NCI-H345 treated with DMSO at 0.1 percent for 48 hours (cell line): ENCODE results near the gene RRP1.
"Not testable (repeated sequence)": the region's sequence is repeated elsewhere in the genome, so short reads cannot be mapped to it uniquely, and the experiment has no call there.

Experiments used
- DNase-seq: peaks from one replicate; lab custom pipeline; 2025; ENCODE audit not compliant: unreplicated experiment; lab: John Stamatoyannopoulos, UW

Gene RRP1

DNA sequence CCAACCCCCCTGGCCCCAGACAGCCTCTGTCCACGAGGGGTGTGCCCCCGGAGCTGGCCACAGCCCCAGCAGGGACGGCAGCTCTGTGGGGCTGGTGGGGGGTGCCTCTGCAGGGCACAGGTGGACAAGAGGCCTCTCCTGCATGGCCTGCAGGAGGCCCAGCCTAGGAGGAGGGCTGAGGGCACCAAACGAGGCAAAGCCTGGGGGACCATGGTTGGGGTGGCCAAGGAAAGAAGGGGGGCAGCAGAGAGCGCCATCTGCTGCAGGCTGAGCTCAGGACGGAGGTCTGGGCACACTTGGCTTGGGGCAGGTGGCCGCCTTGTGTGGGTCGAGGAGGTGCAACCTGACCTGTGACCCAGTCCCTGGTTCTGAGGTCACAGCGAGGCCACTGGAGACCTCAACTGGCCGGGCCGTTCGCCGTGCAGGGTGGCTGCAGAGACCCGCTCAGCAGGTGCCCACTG, 27.3 kb downstream of the RRP1 start:
- DNase-seq, result no peak

DNA sequence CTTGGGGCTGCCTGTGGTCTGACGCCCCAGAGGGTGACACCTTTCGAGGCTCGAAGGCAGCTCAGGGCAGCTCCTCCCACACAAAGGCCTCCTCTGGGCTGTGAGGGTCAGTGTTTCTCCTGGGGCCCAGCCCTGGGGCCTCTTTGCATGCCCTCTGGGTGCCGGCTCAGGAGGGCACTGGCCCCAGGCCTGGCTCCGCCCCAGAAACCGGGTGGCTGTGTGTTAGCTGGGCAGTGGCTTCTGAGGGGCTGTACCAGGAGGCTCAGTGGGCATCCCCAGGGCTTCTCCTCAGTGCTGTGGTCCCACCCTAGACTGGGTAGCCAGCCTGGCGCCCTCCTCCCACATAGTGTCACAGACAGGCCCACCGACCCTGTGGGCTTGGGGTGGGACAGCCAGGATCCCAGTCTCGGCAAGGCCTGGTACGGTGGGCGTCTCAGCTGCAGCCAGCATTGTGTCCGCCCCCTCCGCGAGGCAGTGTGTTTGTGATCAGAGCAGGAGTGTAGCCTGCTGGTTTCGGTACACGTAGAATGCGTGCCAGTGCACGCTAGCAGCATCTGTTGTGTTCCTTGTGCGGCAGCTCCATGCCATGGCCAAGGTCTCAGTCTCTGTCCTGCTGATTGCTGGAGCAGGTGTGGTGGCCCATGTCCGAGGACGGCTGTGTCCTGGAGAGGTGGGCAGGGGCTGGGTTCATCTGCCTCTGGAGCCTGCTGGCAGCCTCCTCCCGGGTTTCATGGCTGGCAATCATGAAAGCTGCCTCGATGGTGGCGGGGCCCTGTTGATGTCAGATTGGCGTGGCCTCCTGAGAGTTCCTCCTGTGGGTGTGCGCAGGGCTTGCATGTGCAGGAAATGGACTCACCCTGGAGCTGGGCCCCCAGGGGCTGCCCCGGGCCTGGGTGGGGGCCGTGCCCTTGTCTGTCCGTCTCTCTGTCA, 28.0 kb downstream of the RRP1 start:
- DNase-seq, result no peak

DNA sequence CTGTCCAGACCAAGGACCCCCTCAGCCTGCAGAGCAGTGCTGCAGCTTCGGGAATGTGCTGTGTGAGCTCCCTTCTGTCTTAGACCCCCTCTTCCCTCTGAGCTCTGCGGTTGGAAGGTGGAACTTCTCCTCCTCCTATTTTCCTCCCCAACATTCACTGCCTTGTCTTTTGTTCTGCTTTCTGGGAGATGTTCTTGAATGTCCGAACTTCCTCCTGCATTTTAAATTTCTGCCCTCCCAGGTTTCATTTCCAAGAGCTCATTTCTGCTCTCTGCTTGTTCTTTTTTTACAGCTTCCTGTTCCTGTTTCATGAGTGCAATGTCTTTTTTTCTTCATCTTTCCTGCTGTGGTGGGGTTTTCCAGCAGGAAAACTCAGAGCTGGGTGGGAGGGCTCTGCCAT, 29.3 kb downstream of the RRP1 start:
- DNase-seq, result no peak

DNA sequence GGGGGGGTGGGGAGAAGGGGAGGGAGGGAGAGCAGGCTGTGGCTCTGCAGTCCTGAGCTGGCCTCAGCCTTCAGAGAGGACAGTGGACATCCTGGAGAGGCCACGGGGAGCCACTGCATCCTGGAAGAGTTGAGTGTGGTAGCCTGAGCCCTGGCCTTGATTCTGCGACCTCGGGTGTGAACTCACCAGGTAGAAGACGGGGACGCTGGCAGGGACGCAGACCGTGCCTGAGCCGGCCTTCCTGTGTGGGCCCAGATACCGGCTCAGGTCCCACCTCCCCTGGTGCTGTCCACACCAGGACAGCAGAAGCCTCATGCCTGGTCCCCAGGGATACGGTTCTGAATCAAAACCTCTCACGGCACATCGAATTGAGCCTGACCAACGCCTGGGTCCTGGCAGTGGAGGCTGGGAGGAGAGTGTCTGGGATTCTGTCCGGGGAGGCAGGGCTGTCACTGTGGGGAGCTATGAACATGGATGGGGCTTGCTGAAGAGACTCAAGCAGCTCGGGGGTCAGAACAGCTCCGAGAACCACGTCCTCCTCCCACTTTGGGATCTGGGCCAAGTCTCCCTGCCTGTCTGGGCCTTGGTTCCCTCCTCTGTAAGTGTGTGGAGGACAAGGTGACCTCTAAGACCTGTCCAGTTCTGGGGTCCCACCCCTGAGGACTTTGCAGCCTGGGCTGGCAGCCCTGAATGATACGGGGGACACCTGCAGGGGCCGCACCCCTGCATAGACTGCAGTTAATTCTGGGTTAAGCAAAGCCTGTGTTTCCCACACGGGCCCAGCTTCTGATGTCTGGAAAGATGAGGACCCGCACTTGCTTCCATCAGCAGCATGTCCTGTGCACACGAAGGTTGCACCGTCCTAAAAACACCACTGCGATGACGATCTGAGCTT, 30.4 kb downstream of the RRP1 start:
- DNase-seq, result no peak

DNA sequence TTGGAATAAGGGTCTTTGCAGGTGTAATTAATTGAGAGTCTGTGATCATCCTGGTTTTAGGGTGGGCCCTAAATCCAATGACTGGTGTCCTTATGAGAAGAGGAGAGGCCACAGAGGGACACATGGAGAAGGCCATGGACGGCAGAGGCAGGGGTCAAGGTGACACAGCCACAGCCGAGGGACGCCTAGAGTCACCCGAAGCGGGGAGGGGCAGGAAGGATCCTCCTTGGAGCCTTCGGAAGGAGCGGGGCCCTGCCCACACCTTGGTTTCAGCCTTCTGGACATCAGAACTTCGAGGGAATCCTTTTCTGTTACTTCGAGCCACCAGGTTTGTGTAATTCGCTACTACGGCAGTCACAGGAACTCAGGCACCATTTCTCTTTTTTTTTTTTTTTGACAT, 31.1 kb downstream of the RRP1 start:
- no peak for DNase-seq

DNA sequence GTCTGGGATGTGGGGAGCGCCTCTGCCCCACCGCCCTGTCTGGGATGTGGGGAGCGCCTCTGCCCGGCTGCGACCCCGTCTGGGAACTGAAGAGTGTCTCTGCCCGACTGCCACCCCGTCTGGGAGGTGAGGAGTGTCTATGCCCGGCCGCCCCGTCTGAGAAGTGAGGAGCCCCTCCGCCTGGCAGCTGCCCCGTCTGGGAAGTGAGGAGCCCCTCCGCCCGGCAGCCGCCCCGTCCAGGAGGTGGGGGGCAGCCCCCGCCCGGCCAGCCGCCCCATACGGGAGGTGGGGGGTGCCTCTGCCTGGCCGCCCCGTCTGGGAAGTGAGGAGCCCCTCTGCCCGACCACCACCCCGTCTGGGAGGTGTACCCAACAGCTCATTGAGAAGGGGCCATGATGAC, 32.8 kb downstream of the RRP1 start:
- DNase-seq, result not testable (repeated sequence)

DNA sequence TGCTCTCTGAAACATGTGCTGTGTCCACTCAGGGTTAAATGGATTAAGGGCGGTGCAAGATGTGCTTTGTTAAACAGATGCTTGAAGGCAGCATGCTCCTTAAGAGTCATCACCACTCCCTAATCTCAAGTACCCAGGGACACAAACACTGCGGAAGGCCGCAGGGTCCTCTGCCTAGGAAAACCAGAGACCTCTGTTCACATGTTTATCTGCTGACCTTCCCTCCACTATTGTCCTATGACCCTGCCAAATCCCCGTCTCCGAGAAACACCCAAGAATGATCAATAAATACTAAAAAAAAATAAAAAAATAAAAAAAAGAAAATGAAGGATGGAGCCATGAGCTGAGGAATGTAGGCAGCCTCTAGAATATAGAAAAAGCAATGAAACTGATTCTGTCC, 33.4 kb downstream of the RRP1 start:
- not testable (repeated sequence) for DNase-seq

DNA sequence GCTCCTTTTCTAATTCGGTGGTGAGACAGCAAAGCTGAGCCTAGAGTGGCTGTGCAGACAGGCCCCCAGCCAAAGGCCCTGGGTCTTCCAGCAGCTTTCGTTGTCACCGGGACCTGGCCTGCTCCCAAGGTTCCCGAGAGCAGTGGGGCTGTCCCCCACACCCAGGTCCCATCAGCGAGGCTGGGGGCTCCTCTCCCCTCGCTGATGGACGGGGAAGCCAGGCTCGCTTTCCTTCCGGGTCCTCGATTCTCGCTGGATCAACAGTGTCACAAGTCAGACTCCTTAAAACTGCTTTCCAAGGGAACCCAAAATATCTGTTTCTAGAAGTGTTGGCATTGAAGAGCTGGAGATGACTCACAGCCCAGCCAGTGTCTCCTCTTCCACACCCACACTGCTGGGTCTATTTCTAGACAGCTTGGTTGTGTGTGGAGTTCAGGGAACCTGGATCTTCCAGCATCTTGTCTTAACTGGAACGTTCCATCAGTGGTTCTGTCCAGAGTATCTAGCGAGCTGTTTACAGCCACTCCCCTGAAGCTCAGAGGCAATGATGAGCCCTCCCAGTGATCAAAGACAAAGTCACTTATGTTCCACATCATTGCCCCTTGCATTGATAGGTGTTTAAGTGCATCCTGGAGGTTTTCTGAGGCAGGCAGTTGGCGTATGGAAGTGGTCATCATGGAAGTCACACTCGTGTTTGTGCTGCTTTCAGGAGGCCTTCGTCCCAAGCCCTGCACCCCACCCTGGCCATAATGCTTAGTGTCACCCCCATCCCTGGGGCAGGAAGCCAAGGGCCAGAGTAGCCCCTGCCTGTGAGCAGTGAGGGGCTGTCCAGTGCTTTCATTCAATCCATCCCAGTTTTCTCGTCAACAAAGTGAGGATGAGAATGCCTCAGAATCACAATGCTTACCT, 35.2 kb downstream of the RRP1 start:
- DNase-seq, result no peak

DNA sequence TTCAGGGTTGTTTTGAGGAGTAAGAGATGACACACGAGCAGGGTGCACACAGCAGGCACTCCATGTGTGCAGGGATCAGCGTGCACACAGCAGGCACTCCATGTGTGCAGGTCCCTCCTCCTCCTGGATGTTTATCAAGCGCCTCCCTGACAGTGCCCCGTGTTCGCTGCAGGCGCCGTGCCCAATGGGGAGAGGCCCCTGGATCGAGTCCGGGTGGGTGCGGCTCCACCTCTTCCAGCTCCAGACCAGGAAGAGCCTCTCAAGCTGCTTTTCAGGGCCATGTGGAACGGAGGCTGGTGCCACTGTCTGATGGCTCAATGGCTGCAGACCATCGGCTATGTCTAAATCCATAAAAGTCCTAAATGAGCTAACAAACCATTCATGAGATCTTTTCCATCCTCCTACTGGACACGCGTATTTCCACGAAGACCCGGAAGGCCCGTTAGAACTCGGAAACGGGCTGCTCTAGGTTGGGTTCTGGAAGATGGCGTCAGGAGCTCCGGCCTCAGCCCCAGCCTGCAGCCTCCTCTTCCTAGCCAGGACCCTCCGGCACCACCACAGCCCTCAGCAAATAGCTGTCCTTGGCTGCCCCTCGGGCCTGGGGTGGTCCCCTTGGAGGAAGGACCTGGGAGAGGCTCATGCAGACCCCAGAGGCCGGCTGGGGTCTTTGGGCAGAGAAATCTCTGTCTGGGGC, 36.0 kb downstream of the RRP1 start:
- no peak for DNase-seq

DNA sequence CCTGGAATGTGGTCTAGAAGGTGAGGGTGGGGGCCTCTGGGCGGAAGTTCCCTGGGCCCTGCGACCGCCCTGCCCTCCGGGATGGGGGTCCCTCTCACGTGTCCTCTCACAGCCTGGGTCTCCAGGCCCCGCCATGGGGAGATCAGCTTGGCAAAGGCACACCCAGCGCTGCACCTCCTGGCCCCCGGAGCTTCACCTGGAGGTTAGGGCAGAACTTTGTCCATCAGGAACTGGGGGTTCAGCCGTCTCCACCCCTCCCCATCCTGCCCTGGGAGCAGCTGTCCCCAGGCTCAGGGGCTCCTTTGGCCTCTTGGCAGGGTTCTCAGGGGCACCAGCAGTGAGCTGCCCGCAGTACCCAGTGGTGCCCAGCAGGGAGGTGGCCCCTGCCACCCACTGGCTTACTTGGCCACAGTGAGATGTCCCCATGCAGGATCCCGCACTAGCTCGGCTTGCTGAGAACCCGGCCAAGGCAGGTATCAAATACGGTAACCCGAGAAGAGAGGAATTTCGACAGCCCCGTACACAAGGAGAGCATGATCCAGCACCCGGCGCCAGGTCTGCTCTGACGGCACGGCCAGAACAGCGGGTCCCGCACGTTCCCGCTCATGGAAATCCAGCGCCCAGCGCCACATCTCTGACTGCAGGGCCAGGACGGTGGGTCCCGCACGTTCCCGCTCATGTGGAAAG, 36.7 kb downstream of the RRP1 start:
- DNase-seq, result no peak

DNA sequence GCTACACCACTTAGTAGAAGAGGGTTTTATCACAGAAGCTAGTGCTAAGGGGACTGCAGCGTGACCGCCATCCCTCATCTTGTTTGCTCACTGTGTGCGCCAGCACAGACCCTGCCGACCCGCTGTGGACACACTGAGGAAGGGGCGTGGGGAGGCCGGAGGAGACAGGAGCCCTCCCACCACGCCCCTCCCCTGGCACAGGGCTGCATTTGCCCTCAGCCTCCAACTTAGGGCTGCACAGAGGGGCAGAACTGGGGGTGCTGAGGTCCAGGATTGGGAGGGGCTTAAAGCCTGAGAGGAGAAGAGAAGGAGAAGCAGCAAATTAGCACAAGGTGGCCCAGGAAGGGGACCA, 37.2 kb downstream of the RRP1 start:
- no peak for DNase-seq

DNA sequence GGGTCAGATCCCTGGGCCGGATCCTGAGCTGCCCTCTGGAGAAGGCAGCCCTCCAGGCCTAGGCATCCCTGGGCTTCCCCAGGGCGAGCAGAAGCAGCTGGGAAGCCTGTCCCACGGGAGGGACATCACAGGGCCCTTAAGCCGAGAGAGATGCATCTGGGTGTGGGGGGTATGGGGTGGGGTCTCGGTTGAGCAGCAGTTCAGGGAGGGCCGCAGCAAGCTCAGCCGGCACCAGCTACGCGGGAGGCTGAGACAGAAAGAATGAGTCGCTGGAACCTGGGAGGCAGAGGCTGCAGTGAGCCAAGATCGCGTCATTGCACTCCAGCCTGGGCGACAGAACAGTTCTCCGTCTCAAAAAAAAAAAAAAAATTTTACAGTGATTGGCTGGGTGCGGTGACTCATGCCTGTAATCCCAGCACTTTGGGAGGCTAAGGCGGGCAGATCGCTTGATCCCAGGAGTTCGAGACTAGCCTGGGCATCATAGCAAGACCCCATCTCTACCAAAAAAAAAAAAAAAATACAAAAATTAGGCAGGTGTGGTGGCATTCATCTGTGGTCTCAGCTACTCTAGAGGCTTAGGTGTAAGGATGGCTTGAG, 37.7 kb downstream of the RRP1 start:
- no peak for DNase-seq

DNA sequence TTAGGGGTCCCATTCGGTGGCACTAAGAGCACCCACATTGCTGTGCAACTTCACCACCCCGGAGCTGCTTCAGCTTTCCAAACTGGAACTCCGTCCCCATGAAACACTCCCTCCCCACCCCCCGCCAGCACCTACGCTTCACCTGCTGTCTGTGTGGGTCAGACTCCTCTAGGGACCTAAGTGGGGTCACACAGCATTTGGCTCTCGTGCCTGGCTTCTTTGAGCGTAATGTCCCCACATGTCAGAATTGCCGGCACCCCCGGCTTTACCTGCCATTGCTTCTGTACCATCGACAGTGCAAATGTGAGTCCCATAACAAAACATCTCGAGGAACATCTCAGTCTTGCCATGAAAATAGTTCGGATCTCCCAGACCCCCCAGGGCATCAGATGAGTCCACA, 39.8 kb downstream of the RRP1 start:
- DNase-seq, result no peak

DNA sequence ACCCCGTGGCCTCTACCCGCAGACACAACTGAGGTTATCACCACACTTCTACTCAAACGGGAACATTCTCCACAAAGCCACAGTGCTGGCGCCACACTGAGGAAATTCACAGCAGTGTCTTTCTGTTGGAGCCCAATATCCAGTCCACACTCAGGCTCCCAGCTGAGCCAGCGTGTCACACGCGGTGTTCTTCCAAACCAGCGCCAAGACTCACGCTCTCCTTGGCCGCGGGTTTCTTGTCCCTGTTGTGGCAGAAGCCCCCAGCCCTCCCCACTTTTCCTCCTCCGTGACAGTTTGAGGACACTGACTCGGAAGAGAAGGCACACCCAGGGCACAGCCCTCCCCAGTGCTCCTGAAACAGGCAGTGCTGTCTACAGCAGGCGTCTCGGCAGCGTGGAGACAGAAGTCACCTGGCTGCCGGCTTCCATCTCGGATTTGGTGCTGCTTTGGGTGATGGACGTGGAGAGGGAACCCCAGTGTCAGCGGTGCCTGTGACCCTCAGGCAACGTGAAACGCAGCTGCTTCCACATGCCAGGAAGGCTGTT, 40.3 kb downstream of the RRP1 start:
- DNase-seq, result no peak

DNA sequence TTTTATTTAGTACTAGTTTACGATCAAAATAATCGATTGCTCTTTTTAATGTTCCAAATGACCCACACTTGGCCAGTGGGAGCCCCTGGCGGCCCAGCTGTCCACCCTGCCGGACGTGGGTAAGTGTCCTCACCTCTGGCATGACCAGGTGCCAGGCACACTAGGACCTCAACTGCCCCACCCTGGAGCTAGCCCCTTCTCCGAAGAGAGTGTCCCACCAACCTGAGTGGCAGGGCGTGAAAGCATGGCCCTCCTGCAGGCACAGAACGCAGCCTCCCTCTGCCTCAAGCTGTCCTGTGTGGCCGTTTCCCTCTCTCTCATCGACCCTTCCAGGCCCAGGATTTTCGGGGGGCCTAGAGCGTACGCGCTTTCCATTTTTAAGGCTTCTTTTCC, 42.8 kb downstream of the RRP1 start:
- no peak for DNase-seq

DNA sequence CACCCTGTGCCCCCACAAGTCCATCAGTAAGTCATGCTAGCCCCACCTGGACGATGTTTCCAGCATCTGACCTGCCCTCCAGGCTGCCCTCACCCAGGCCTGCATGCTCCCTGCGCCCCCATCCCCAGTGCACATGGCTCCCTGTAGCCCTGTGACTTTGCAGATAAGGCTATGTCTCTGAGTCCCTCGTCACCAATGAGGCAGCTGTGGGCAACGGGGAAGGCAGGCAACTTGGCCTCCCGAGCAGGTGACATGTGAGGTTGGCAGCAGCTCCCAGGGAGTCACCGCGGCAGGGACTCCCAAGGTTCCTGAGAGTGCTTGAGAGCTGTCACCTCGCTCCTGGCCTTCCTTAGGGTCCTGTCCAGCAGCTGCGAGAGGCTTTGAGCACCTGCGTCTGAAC, 43.3 kb downstream of the RRP1 start:
- DNase-seq, result no peak

DNA sequence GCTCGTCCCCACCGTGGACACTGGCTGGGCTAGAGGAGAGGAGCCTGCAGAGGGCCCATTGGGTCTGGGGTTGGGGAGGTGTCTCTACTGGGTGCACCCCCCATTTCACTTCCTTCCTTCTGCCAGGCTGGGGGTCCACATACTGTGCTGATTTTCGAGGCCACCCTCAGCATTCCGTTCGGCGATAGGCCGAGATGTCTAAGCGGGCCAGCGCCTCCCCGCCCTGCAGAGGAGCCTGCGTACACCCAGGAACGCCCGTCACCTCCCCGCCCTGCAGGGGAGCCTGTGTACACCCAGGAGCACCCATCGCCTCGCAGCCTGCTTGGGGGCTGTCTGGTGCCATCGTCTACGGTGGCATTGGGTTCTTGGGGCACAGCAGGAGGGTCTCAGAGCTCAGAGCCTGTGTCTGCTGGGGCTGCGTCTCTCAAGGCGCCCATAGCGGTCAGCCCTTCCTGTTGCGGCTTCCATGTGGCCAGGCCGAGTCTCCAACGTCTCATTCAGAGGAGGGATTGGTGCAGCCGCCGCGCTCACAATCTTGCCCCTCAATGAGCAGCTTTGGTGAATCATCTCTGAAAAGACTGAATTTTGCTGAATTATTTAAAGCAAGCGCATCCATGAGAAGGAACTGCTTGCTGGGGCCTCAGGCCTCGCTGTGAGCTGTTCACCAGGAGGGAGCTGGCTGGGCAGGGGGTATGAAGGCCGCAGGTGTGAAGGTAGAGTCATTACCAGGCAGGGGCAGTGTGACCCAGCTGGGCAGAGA, 44.9 kb downstream of the RRP1 start:
- DNase-seq, result no peak

DNA sequence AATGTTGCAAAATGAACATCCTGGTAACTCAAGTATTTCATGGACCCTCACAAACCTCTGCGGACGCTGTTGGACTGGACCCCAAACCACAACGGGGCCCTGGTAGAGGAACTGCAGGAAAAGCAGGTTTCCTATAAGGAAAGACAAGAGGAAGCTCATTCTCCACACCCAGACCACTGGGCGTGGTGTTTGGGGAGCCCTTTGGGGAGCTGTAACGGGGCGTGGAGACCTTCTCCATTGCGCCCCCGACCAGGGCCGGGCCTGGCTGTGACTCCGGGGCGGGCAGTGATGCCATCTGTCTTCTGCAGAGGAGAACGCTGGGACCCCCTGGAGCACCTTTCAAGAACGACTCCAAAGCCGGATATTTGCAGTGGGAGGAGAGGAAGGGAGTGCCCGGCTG, 45.7 kb downstream of the RRP1 start:
- no peak for DNase-seq
